ENCODE data around the gene MAST4.

Gene MAST4

GRCh38 chr5:66603881-66604280, 7.7 kb downstream of the MAST4 start:
- DNase-seq (ENCODE audit: low read depth in 2 of 2): no peak

GRCh38 chr5:66606713-66607112, 10.5 kb downstream of the MAST4 start:
- no peak for DNase-seq (ENCODE audit: low read depth in 2 of 2)

GRCh38 chr5:66608501-66608900, 12.3 kb downstream of the MAST4 start:
- DNase-seq (ENCODE audit: low read depth in 2 of 2): no peak

DNA sequence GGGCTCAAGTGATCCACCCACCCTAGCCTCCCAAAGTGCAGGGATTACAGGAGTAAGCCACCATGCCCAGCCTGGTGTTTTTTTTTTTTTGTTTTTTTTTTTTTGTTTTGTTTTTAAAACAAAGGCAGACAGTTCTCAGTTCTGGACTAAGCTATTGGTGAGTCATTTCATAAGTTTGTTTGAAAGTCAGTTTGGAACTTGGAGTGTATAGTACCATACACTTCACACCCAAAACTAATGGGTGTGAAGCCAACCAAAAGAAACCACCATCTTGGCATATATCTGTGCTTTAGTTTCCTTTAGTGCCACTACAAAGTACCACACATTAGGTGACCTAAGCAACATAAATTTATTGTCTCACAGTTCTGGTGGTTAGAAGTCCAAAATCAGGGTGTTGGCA, 13.4 kb downstream of the MAST4 start:
- DNase-seq (ENCODE audit: low read depth in 2 of 2): no peak

DNA sequence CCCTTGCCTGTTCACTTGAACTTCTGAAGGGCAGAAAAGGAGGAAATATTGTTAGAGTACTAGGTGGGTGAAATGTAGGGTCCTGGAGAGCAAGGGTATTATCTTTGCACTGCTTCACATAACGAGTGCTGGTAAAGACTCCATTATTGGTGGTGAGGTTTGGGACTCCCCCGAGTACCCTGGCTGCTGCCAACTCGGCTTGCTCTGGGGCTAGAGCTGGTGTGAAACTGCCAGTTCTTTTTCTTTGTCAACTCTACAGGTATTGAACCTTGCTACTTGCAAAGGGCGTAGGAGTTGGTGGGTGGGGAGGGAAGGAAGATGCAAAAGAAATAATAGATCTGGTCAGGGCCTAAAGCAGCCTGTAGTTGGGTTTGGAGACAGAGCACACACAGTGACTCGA, 16.0 kb downstream of the MAST4 start:
- no peak for DNase-seq (ENCODE audit: low read depth in 2 of 2)

- DNase-seq (ENCODE audit: low read depth in 2 of 2): no peak
Measured at GRCh38 chr5:66615136-66615535, 18.9 kb downstream of the MAST4 start.

GRCh38 chr5:66615894-66616293, 19.7 kb downstream of the MAST4 start:
- DNase-seq (ENCODE audit: low read depth in 2 of 2): no peak

DNA sequence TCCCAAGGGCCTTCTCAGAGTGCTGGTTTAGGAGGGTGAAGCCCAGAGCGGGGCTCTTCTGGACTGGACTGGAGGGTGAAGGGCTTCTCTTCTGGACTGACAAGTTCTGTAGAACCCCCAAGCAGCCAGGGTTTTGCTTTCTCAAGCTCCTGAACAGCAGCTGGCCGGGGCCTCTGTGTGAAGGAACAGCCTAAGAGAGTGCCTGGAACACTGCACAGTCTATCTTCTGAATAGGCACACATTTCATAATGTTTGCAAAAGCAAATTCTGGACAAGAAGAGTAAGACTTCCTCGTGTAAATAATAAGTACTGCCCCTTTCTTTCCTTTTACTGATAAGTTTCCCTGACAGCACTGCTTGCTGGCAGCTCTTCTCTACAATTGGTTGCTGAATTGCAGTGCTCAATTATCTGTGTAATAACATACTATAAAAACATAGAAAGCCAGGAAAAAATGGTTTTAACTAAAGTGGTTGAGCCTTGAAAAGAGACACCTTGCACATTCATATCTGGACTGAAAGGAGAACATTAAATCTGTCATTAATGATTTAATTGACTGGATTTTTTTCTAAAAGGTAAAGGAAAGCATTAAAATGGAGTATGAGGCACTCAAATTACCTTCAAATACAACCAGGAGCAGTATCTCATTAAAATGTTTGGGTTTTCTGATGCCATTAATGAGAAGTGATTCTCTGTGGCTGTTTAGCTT, 20.5 kb downstream of the MAST4 start:
- DNase-seq (ENCODE audit: low read depth in 2 of 2): no peak

DNA sequence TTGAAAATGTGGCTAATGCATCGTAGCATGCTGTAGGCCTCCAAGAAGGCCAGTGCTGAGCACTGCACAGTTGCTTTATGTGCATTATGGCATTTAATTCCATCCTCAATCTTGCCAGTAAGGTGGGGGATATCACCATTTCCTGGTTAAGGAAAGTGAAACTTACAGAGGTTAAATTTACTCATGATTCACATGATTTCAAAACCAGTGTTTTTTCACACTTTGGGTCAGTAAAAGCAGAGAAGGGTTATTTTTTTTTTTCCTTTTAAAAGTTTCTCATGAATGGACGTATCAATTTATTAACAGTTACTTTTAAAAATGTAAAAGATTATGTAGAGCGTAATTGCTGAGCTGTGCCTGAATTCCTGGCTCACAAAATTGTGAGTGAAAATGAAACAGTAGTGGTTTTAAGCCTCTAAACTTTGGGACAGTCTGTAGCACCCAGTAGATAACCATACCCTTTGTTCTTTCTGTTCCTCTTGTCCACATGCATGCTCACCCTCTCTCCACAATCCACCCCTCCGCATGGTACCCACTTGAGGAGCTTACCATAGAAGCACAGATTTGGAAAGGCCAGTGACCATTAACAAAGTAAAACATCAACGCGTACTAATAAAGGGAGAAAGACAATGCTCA, 21.2 kb downstream of the MAST4 start:
- no peak for DNase-seq (ENCODE audit: low read depth in 2 of 2)

- no peak for DNase-seq (ENCODE audit: low read depth in 2 of 2)
Measured at GRCh38 chr5:66617991-66618768, 22.0 kb downstream of the MAST4 start.

DNA sequence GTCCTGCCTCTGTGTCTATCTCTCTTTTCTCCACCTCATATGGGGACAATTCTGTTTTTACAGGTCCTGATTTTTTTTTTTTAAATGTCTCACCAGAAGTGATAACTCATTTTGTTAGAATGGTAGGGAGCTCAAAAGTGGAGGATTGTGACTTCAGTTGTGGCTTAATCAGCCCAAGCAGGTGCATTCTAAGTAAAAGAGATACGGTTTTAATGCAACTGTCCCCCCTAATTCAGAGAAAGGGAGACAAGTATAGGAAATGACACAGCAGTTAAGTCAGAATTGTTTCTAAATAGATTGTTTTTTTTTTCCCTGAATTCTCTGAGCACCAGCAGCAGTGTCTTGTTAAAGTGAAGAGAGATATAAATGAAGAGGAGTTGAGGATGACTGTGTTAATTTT, 24.5 kb downstream of the MAST4 start:
- no peak for DNase-seq (ENCODE audit: low read depth in 2 of 2)

GRCh38 chr5:66621146-66621545, 25.0 kb downstream of the MAST4 start:
- no peak for DNase-seq (ENCODE audit: low read depth in 2 of 2)

DNA sequence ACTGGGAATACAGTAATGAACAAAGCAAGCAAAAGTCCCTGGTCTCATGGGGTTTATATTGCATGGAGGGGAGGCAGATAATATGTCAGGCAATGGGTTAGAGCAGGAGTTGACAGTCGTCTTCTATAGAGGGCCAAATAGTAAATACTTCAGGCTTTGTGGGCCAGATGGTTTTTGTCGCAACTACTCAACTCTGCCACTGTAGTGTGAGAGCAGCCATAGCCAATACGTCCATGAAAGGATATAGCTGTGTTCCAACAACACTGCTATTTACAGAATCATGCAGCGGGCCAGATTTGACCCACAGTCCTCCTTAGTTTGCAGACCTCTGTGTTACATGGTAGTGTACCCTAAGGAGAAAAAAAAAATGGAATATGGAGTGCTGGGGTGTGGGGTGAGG, 25.5 kb downstream of the MAST4 start:
- no peak for DNase-seq (ENCODE audit: low read depth in 2 of 2)

DNA sequence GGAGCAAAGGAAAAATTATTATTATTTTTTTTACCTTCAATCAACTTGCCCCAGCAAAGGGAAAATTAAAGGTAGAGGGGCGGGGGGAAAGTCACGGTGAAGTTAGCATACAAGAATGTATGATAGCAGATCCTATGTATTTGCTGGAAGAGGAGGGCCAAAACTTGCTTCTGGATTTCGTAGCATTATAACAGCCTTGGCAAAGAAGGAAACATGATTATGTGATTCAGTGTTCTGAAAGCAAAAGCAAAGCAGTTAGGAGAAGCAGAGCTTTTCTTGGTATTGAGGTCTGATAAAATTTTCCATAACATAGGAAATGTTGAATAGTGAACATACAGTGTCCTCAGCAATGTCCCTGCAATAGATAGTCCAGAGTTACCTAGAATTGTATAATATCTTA, 32.4 kb downstream of the MAST4 start:
- no peak for DNase-seq (ENCODE audit: low read depth in 2 of 2)

DNA sequence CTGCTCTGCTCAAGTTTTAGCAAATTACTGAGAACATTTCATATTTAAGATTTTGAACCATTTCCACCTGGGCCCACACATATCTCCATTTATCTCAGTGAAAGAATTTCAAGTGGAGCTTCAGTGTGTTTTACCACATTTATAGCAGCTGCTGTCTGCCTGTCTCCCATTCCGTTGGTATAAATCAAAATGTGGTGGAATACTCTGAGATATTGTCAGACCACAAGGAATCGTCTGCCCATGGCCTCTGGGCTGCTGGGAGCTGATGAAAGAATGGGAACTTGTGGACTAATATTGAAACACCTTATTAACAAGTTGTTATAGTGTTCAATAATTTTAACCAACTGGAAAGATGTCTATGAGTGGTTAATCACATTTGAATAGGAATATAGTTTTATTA, 33.3 kb downstream of the MAST4 start:
- DNase-seq (ENCODE audit: low read depth in 2 of 2): no peak

- no peak for DNase-seq (ENCODE audit: low read depth in 2 of 2)
Measured at GRCh38 chr5:66633754-66634153, 37.6 kb downstream of the MAST4 start.

DNA sequence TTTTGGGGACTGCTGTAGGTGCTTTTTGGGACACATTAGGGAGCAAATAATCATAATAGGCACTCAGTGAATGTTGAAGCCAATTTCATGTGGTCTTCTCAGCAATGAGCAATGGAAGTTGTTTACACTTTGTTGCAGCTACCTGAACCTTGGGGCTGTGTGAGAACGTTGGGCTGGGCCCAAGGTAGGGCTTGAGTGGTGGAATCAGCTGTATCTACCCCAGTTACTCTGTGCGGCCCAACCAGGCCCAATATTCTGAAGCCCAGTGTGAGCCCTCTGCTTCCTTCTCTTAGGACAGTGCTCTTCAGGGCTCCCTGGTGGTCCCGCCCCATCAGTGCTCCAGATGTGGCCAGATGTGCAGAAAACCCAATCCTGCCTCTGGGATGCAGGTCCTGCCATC, 38.4 kb downstream of the MAST4 start:
- DNase-seq (ENCODE audit: low read depth in 2 of 2): no peak

GRCh38 chr5:66637994-66638393, 41.8 kb downstream of the MAST4 start:
- DNase-seq (ENCODE audit: low read depth in 2 of 2): no peak

GRCh38 chr5:66639037-66639436, 42.8 kb downstream of the MAST4 start:
- no peak for DNase-seq (ENCODE audit: low read depth in 2 of 2)

GRCh38 chr5:66642538-66642937, 46.3 kb downstream of the MAST4 start:
- no peak for DNase-seq (ENCODE audit: low read depth in 2 of 2)

- DNase-seq (ENCODE audit: low read depth in 2 of 2): no peak
Measured at GRCh38 chr5:66643387-66643786, 47.2 kb downstream of the MAST4 start.

DNA sequence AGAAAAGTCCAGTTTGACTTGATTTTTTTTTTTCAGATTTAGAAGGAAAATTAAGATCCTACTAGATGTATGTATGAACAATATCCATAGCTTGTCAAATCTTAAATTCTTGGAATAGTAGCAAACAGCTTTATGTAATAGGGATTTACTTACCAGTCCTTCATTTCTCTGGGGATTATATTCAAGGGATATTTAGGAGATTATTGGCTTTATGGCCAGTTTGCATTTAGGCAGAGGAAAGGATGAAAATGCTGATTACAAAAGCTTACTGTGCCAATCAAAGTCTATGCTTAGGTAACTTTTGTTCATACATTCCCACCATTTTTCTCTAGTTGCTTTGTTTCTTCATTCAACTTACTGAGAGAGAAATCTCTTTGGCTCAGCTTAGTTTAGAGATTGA, 47.9 kb downstream of the MAST4 start:
- no peak for DNase-seq (ENCODE audit: low read depth in 2 of 2)

GRCh38 chr5:66645039-66645438, 48.8 kb downstream of the MAST4 start:
- no peak for DNase-seq (ENCODE audit: low read depth in 2 of 2)

All from fibroblast of skin of left quadriceps (primary cell).